ENCODE results near the gene KRT85.

- TF ChIP-seq EZH2 (IDR thresholded peaks at IDR 0.05; ENCODE audit: insufficient read depth, low read length) (no peak), CTCF (IDR thresholded peaks at IDR 0.05; ENCODE audit: insufficient read depth, low read depth, low read length) (peak; percentile 54)
Measured at GRCh38 chr12:52380271-52380694, 13.0 kb upstream of the KRT85 start.

Data from astrocyte (in vitro differentiated cells and primary cell).